ENCODE measurements around the gene MEPE. TPM values are rescaled to one million over a fixed set of nuclear protein-coding genes. Genes with fewer than 3 reads are reported as not detected.

Gene MEPE
- total and polyA plus RNA-seq, 2 donors (not counting 1 experiment from before 2014, with no cell fraction given), result not detected

GRCh38 chr4:87865960-87866598, 33.3 kb downstream of the MEPE start:
- H3K4me1 Mint-ChIP-seq, result no peaks in the 10 kb centered on the region
- no CpG with 5 or more reads among the region's 1 CpG for WGBS (ENCODE audit: insufficient coverage)
- Histone ChIP-seq H3K4me2 (replicated peaks; ENCODE audit: low read depth, low read length, poor library complexity, severe bottlenecking) (no peak overlapping the region), H3K4me3 (ENCODE audit: control extremely low read depth in 1 of 5, extremely low read depth in 1 of 5, insufficient read depth in 1 of 5, low read depth in 2 of 5, low read length in 4 of 5) (no peak overlapping the region), H3K79me2 (ENCODE audit: control insufficient read depth, insufficient read depth, low read length) (no peaks in the 10 kb centered on the region), H3K27me3 (replicated peaks in 1 of 4; ENCODE audit: control extremely low read depth in 1 of 4, control insufficient read depth in 3 of 4, insufficient read depth in 4 of 4, low read length in 3 of 4) (peaks cover 0 to 4% (median 0%) of the 10 kb centered on the region in 4 experiments), H3K36me3 (replicated peaks in 1 of 2; ENCODE audit: control extremely low read depth in 1 of 2, control insufficient read depth in 1 of 2, extremely low read depth in 1 of 2, insufficient read depth in 2 of 2, low read length in 1 of 2) (no peaks in the 10 kb centered on the region), H4K20me1 (ENCODE audit: control insufficient read depth, insufficient read depth, low read length, poor library complexity, severe bottlenecking) (no peaks in the 10 kb centered on the region), H3K9ac (ENCODE audit: low read length) (no peak overlapping the region), H3K9me3 (ENCODE audit: control extremely low read depth in 1 of 3, control insufficient read depth in 2 of 3, insufficient read depth in 1 of 3, low read length in 2 of 3) (no peaks in the 10 kb centered on the region), H3K27ac (ENCODE audit: low read length in 2 of 2) (no peak overlapping the region), H2AFZ (ENCODE audit: insufficient read depth, low read depth, low read length, poor library complexity, severe bottlenecking) (no peak overlapping the region), H3K4me1 (ENCODE audit: control insufficient read depth in 2 of 2, insufficient read depth in 2 of 2, low read length in 2 of 2) (no peaks in the 10 kb centered on the region)
- ChIA-PET POLR2A (no interaction called here), CTCF (no interaction called here)
- H3K9me3 Mint-ChIP-seq (ENCODE audit: insufficient read depth), result no peaks in the 10 kb centered on the region
- intact Hi-C loops (cut with micrococcal nuclease), result no loop called here
- peaks cover 9% of the 10 kb centered on the region for H3K27me3 Mint-ChIP-seq
- TF ChIP-seq EZH2 (IDR thresholded peaks at IDR 0.05; ENCODE audit: borderline replicate concordance, insufficient read depth, low read depth, low read length, poor library complexity, severe bottlenecking) (no peak), CTCF (IDR thresholded peaks at IDR 0.05) (no peak)
- H3K4me3 Mint-ChIP-seq, result no peak overlapping the region
- DNase-seq (no peak), ATAC-seq (ENCODE audit: low read depth) (no peak)
- H3K27ac Mint-ChIP-seq, result no peak overlapping the region

GRCh38 chr4:87868522-87868921, 35.8 kb downstream of the MEPE start:
- no peaks in the 10 kb centered on the region for H3K9me3 ChIP-seq (ENCODE audit: control extremely low read depth in 1 of 3, control insufficient read depth in 2 of 3, insufficient read depth in 1 of 3, low read length in 2 of 3)
- ChIA-PET CTCF (no interaction called here), POLR2A (no interaction called here)
- H3K9ac ChIP-seq (ENCODE audit: low read length), result no peak overlapping the region
- ATAC-seq (ENCODE audit: low read depth), result no peak
- H3K4me2 ChIP-seq (replicated peaks; ENCODE audit: low read depth, low read length, poor library complexity, severe bottlenecking), result no peak overlapping the region
- TF ChIP-seq EZH2 (IDR thresholded peaks at IDR 0.05; ENCODE audit: borderline replicate concordance, insufficient read depth, low read depth, low read length, poor library complexity, severe bottlenecking), result no peak
- no peak for TF ChIP-seq CTCF (IDR thresholded peaks at IDR 0.05)
- DNase-seq, result no peak
- no peaks in the 10 kb centered on the region for H3K4me1 ChIP-seq (ENCODE audit: control insufficient read depth in 2 of 2, insufficient read depth in 2 of 2, low read length in 2 of 2)
- H3K36me3 ChIP-seq (replicated peaks in 1 of 2; ENCODE audit: control extremely low read depth in 1 of 2, control insufficient read depth in 1 of 2, extremely low read depth in 1 of 2, insufficient read depth in 2 of 2, low read length in 1 of 2), result no peaks in the 10 kb centered on the region
- Mint-ChIP-seq H3K27me3 (peaks cover 16% of the 10 kb centered on the region), H3K4me1 (no peaks in the 10 kb centered on the region), H3K4me3 (no peak overlapping the region), H3K9me3 (ENCODE audit: insufficient read depth) (no peaks in the 10 kb centered on the region), H3K27ac (no peak overlapping the region)
- H3K79me2 ChIP-seq (ENCODE audit: control insufficient read depth, insufficient read depth, low read length), result no peaks in the 10 kb centered on the region
- H3K27ac ChIP-seq (ENCODE audit: low read length in 2 of 2), result no peak overlapping the region
- no peak overlapping the region for H2AFZ ChIP-seq (ENCODE audit: insufficient read depth, low read depth, low read length, poor library complexity, severe bottlenecking)
- no peaks in the 10 kb centered on the region for H4K20me1 ChIP-seq (ENCODE audit: control insufficient read depth, insufficient read depth, low read length, poor library complexity, severe bottlenecking)
- no peak overlapping the region for H3K4me3 ChIP-seq (ENCODE audit: control extremely low read depth in 1 of 5, extremely low read depth in 1 of 5, insufficient read depth in 1 of 5, low read depth in 2 of 5, low read length in 4 of 5)
- WGBS (ENCODE audit: insufficient coverage), result 0% methylated on average over 1 of the region's 1 CpG
- intact Hi-C loops (cut with micrococcal nuclease), result no loop called here
- peaks cover 0 to 4% (median 2%) of the 10 kb centered on the region in 4 experiments for H3K27me3 ChIP-seq (replicated peaks in 1 of 4; ENCODE audit: control extremely low read depth in 1 of 4, control insufficient read depth in 3 of 4, insufficient read depth in 4 of 4, low read length in 3 of 4)
